Neural progenitor cell (in vitro differentiated cells): ENCODE results near the gene ZNF222. TPM values are rescaled to one million over a fixed set of nuclear protein-coding genes. Genes with fewer than 3 reads are reported as not detected.

Source experiments
- DNase-seq: peaks from one replicate; pipeline ENCODE4 v3.0.0-alpha.2; 2016; ENCODE audit warnings: low spot score
- H2AFZ ChIP-seq: fragments of 200-600 bp; sonication (generic); replicated peaks from 2 replicates; pipeline ENCODE4 v1.6.1; 2016; ENCODE audit warnings: antibody characterized with exemption
- H3F3A ChIP-seq: fragments of 200-600 bp; sonication (generic); 2 replicates; pipeline ENCODE4 v1.6.1; 2016; ENCODE audit warnings: antibody characterized with exemption, low read depth
- H3K27ac ChIP-seq: fragments of 200-600 bp; sonication (generic); 2 replicates; pipeline ENCODE4 v1.5.1; 2016; ENCODE audit warnings: mild to moderate bottlenecking
- H3K27me3 ChIP-seq: fragments of 200-600 bp; sonication (generic); 2 replicates; pipeline ENCODE4 v1.6.1; 2016; ENCODE audit warnings: mild to moderate bottlenecking, moderate library complexity
- H3K36me3 ChIP-seq: fragments of 200-600 bp; sonication (generic); 2 replicates; pipeline ENCODE4 v1.5.1; 2016
- H3K4me1 ChIP-seq: fragments of 200-600 bp; sonication (generic); 2 replicates; pipeline ENCODE4 v1.6.1; 2016; ENCODE audit warnings: mixed run types
- H3K4me2 ChIP-seq: fragments of 200-600 bp; sonication (generic); 2 replicates; pipeline ENCODE4 v1.6.1; 2016
- H3K4me3 ChIP-seq: fragments of 200-600 bp; sonication (generic); 2 replicates; pipeline ENCODE4 v1.5.1; 2016
- H3K79me2 ChIP-seq: fragments of 200-600 bp; sonication (generic); 2 replicates; pipeline ENCODE4 v1.6.1; 2016; ENCODE audit warnings: low read depth
- H3K9ac ChIP-seq: fragments of 200-600 bp; sonication (generic); 2 replicates; pipeline ENCODE4 v1.6.1; 2016
- H3K9me3 ChIP-seq: fragments of 200-600 bp; sonication (generic); 2 replicates; pipeline ENCODE4 v1.5.1; 2016; ENCODE audit warnings: low read depth
- H4K20me1 ChIP-seq: fragments of 200-600 bp; sonication (generic); 2 replicates; pipeline ENCODE4 v1.6.1; 2016; ENCODE audit warnings: low read depth
- H3K27ac Mint-ChIP-seq: 3 replicates; pipeline ENCODE4 v1.8.0; 2021; ENCODE audit warnings: mixed read lengths
- H3K27me3 Mint-ChIP-seq: 2 replicates; pipeline ENCODE4 v1.8.0; 2022; ENCODE audit warnings: low read depth, mild to moderate bottlenecking, inconsistent platforms, moderate library complexity, mixed read lengths; ENCODE audit not compliant: insufficient read depth
- H3K36me3 Mint-ChIP-seq: 3 replicates; pipeline ENCODE4 v1.8.0; 2021; ENCODE audit warnings: mixed read lengths
- H3K4me1 Mint-ChIP-seq: 3 replicates; pipeline ENCODE4 v1.8.0; 2021; ENCODE audit warnings: mixed read lengths
- H3K4me3 Mint-ChIP-seq: 3 replicates; pipeline ENCODE4 v1.8.0; 2021; ENCODE audit warnings: mild to moderate bottlenecking, moderate library complexity, mixed read lengths
- H3K9me3 Mint-ChIP-seq: 3 replicates; pipeline ENCODE4 v1.8.0; 2020; ENCODE audit warnings: mixed read lengths
- EZH2 ChIP-seq: fragments of 200-600 bp; sonication (generic); IDR thresholded peaks from 2 replicates; pipeline ENCODE4 v1.6.1; 2017; ENCODE audit warnings: antibody characterized with exemption, mild to moderate bottlenecking, moderate library complexity
- EZH2phosphoT487 ChIP-seq: fragments of 200-600 bp; sonication (generic); IDR thresholded peaks from 2 replicates; pipeline ENCODE4 v1.6.1; 2017; ENCODE audit warnings: antibody characterized with exemption
- total RNA-seq: library from RNA; depleted of rRNA; stranded (reverse); fragments of >200 nt; gene quantifications from 2 replicates; pipeline ENCODE4 v1.2.3, GENCODE V29; 2015; ENCODE audit warnings: low replicate concordance
- TF ChIP-seq, protein P1 (sequence below): fragments of 200-600 bp; sonication (generic); IDR thresholded peaks from 2 replicates; pipeline ENCODE4 v1.5.1; 2017; ENCODE audit warnings: antibody characterized with exemption, mild to moderate bottlenecking

ZNF222 gene
- total RNA-seq, 1 donor from 2014 or later, result 8.0 TPM

DNA sequence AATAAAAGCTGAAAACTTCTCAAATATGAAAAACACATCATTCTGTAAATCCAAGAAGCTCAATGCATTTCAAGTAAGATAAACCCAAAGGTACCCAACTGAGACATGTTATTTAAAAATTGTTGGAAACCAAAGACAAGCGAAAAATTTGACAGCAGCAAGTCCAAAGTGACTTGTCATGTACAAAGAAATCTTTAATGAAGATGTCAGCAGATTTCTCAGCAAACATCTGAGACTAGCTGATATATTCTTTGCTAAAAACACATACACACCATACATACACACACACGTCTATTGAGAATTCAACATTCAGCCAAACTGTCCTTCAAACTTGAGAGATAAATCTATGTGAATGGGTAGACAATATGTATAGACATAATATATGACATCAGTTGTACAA, 5.7 kb upstream of the ZNF222 start:
- Histone ChIP-seq H3F3A (no peaks in the 10 kb centered on the region), H3K9me3 (no peaks in the 10 kb centered on the region), H3K27ac (no peak overlapping the region), H2AFZ (no peak overlapping the region), H3K4me1 (no peaks in the 10 kb centered on the region), H3K27me3 (peaks cover 26% of the 10 kb centered on the region), H3K4me3 (no peak overlapping the region), H3K36me3 (no peaks in the 10 kb centered on the region), H3K79me2 (no peaks in the 10 kb centered on the region), H3K4me2 (no peak overlapping the region), H4K20me1 (no peaks in the 10 kb centered on the region), H3K9ac (no peak overlapping the region)
- no peak overlapping the region for H3K27ac Mint-ChIP-seq
- H3K4me1 Mint-ChIP-seq, result no peaks in the 10 kb centered on the region
- H3K36me3 Mint-ChIP-seq, result no peaks in the 10 kb centered on the region
- no peak for DNase-seq
- peaks cover 15% of the 10 kb centered on the region for H3K9me3 Mint-ChIP-seq
- H3K27me3 Mint-ChIP-seq, result no peaks in the 10 kb centered on the region
- H3K4me3 Mint-ChIP-seq, result no peak overlapping the region
- no peak for TF ChIP-seq EZH2
- TF ChIP-seq, protein P1, sequence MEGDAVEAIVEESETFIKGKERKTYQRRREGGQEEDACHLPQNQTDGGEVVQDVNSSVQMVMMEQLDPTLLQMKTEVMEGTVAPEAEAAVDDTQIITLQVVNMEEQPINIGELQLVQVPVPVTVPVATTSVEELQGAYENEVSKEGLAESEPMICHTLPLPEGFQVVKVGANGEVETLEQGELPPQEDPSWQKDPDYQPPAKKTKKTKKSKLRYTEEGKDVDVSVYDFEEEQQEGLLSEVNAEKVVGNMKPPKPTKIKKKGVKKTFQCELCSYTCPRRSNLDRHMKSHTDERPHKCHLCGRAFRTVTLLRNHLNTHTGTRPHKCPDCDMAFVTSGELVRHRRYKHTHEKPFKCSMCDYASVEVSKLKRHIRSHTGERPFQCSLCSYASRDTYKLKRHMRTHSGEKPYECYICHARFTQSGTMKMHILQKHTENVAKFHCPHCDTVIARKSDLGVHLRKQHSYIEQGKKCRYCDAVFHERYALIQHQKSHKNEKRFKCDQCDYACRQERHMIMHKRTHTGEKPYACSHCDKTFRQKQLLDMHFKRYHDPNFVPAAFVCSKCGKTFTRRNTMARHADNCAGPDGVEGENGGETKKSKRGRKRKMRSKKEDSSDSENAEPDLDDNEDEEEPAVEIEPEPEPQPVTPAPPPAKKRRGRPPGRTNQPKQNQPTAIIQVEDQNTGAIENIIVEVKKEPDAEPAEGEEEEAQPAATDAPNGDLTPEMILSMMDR, result no peak
- no peak for TF ChIP-seq EZH2phosphoT487

DNA sequence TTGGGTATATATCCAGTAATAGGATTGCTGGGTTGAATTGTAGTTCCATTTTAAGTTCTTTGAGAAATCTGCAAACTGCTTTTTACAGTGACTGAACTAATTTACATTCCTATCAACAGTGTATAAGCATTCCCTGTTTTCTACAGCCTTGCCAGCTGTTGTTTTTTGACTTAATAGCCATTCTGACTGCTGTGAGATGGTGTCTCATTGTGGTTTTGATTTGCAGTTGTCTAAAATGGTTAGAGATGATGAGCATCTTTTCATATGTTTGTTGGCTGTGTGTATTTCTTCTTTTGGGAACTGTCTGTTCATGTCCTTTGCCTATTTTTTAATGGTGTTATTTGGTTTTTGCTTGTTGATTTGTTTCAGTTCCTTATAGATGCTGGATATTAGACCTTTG, 4.0 kb upstream of the ZNF222 start:
- H3K9me3 ChIP-seq, result no peaks in the 10 kb centered on the region
- H3K4me1 ChIP-seq, result peaks cover 6% of the 10 kb centered on the region
- H3K9me3 Mint-ChIP-seq, result peaks cover 11% of the 10 kb centered on the region
- no peaks in the 10 kb centered on the region for H3K27me3 Mint-ChIP-seq
- no peaks in the 10 kb centered on the region for H3K36me3 Mint-ChIP-seq
- no peak overlapping the region for H3K27ac Mint-ChIP-seq
- no peaks in the 10 kb centered on the region for H4K20me1 ChIP-seq
- no peaks in the 10 kb centered on the region for H3K36me3 ChIP-seq
- H2AFZ ChIP-seq, result no peak overlapping the region
- peaks cover 9% of the 10 kb centered on the region for H3K4me1 Mint-ChIP-seq
- H3K4me3 ChIP-seq, result no peak overlapping the region
- H3K27ac ChIP-seq, result no peak overlapping the region
- no peaks in the 10 kb centered on the region for H3F3A ChIP-seq
- peaks cover 8% of the 10 kb centered on the region for H3K79me2 ChIP-seq
- no peak overlapping the region for H3K9ac ChIP-seq
- H3K4me2 ChIP-seq, result no peak overlapping the region
- H3K27me3 ChIP-seq, result peaks cover 26% of the 10 kb centered on the region
- DNase-seq, result no peak
- H3K4me3 Mint-ChIP-seq, result no peak overlapping the region
- TF ChIP-seq EZH2phosphoT487, result no peak
- no peak for TF ChIP-seq EZH2
- TF ChIP-seq, protein P1, result no peak

DNA sequence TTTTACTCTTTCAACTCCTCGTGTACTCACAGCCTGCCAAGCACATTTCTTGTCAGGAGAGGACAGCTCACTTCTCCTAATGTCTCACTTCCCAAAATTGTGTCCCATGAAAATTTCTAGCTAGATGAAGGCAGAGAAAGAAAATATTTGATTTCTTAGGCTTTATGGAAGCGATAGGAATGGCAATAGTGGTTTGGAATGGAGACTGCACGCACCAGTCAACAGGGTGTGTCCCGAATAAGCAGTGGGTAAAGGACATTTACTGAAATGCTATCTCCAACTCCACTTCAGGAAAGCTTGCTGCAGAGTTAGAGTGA, 321 bp upstream of the ZNF222 start:
- Mint-ChIP-seq H3K27me3 (no peaks in the 10 kb centered on the region), H3K4me3 (peak overlapping the region; percentile 99)
- H3K27ac ChIP-seq, result no peak overlapping the region

More for the DNA sequence above, 321 bp upstream of the ZNF222 start:
- H3K79me2 ChIP-seq, result peaks cover 8% of the 10 kb centered on the region
- H3K9ac ChIP-seq, result no peak overlapping the region
- peaks cover 21% of the 10 kb centered on the region for H3K36me3 ChIP-seq
- no peaks in the 10 kb centered on the region for H4K20me1 ChIP-seq
- no peaks in the 10 kb centered on the region for H3F3A ChIP-seq
- Mint-ChIP-seq H3K4me1 (peaks cover 10% of the 10 kb centered on the region), H3K9me3 (peaks cover 10% of the 10 kb centered on the region), H3K36me3 (peaks cover 27% of the 10 kb centered on the region), H3K27ac (peak overlapping the region; percentile 80)
- no peak for TF ChIP-seq EZH2phosphoT487
- no peak for TF ChIP-seq EZH2
- TF ChIP-seq, protein P1, result no peak
- peaks cover 26% of the 10 kb centered on the region for H3K27me3 ChIP-seq
- peak overlapping the region; percentile 71 for H3K4me3 ChIP-seq
- H3K9me3 ChIP-seq, result no peaks in the 10 kb centered on the region
- H3K4me2 ChIP-seq, result peak overlapping the region; percentile 86
- H2AFZ ChIP-seq, result peak overlapping the region; percentile 100
- H3K4me1 ChIP-seq, result peaks cover 6% of the 10 kb centered on the region
- no peak for DNase-seq
